Muscle of back (tissue), 11 donors: ENCODE data around the gene CYP3A7. TPM values are rescaled to one million over a fixed set of nuclear protein-coding genes. Genes with fewer than 3 reads are reported as not detected.
"Not testable (repeated sequence)": the region's sequence is repeated elsewhere in the genome, so short reads cannot be mapped to it uniquely, and the experiment has no call there.

ENCODE experiments used
- DNase-seq, 3 donors: peaks; one replicate each; pipeline versions ENCODE4 v3.0.0 to v3.0.0-alpha.2; 2013
- polyA plus RNA-seq, 10 donors: library from polyadenylated mRNA; unstranded; fragments of 120-200 nt; gene quantifications; one replicate each; pipeline ENCODE4 v1.2.1, GENCODE V29; 2013; ENCODE audit not compliant: insufficient read length in 10 of 10

CYP3A7 gene
- polyA plus RNA-seq, 10 donors, result 0.31 to 1.6 (median 0.46) TPM; not detected in 6

DNA sequence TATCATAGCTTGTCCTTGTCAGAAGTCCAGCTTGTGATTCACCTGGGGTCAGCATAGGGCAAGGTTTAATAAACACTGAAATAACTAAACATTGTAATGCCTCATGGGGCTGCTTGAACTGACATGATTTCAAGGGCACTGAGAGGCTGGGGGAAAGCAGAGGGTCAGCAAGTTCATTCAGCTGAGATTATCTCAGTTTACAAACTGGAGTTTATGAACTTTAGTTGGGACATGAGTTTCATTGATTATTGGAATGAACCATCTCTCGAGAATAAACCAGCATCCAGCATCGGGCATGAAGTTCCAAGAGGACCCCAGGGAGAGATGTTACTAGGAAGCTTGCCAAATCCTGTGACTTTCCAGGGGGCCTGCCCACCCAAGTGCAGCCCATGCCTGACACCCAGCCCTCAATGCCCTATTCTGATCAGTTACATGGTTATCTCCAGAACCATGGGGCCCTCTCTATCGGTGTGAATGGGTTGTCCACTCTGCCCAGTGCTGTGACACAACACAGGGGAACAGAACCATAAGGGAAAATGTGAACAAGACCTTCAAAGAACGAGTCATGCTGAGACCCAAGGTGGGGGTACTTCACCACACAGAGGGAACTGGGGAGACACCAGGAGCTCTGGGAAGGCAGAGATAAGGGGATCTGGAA is 7.9 kb upstream of the CYP3A7 start:
- no peak for DNase-seq

DNA sequence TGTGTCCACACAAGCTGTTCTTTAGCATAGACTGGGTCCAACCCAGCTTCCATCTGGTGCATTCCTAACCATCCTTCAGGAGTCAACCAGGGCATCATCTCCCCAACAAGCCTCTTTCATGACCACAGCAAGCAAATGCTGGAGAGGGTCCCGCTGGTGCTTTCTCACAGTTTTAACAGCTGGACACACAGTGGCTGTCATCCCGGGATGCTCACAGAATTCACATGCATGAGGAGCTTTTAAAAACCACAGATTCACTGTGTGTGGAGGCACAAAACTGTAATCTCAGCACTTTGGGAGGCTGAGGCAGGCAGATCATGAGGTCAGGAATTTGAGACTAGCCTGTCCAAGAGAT is 6.4 kb upstream of the CYP3A7 start:
- DNase-seq, result no peak

DNA sequence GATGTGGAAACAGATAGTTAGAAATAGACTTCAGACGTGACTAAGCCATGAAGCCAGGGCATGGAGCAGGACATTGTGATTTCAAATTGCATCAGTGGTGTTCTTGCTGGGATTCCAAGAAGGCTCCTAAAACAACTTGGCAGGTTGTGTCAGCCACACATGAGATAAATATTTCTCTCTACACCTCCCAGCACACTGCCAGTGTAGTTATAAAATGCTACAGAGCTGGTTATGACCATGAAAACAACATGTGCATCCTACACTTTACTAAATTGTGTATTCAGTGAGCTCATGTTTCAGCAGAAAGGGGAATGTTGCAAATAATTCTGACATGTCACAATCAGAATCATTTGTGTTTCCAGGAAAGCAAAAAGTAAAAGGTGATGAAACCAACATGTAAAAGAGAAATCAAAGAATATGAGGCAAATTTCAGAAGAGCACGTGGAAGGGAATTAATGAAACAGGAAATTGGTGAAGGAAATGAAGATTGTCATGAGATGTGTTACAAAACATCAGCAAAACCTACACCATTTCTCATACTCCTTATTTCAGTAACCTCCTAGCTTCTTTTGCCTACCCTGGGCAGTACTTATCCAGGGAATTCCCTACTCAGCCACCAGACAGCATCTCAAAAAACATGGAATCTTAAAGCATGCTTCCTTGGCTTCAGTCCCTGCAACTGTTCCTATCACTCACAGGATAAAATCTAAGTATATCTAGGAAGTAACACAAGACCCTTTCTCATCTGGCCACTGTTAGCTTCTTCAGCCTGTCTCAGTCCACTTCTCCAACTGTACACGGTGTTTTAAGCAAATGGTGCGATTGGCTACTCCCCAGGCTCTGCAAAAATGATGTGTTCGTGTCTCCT is 5.8 kb upstream of the CYP3A7 start:
- DNase-seq, result peak; percentile 29 to 57 (median 32)

DNA sequence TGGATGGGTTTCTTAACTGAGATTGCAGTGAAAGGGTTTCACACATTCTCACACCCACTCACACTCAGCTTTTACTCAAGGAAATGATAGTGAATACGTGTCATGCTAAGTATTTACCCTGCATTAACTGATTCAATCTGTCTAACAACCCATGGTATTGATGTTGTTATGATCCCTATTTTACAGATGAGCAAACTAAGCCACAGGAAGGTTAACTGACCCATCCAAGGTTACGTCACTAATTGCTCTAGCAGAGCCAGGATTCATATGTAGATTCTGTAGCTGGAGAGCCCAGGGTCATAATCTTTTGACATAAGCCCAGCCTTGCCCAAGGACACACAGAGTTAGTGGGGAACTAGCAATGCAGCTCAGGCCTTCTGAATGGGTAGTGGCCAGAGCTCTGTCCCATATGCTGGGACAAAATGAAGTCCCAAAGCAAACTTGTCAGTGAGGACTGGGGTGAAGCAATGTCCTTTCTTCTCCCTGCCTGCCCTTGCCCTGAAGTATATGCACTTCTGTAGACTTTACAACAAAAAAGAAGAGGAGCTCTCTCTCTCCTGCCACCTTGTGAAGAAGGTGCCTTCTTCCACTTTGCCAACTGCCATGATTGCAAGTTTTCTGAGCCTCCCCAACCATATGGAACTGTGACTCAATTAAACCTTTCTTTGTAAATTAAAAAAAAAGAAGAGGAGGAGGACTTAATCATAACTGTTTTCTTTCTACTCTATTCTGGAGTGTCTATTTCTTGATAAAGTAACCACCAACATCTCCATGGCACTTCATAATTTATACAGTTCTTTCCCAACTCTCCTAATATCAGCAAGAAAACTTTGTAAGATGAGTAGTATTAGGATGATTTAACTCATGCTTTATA is 4.9 kb upstream of the CYP3A7 start:
- no peak for DNase-seq

DNA sequence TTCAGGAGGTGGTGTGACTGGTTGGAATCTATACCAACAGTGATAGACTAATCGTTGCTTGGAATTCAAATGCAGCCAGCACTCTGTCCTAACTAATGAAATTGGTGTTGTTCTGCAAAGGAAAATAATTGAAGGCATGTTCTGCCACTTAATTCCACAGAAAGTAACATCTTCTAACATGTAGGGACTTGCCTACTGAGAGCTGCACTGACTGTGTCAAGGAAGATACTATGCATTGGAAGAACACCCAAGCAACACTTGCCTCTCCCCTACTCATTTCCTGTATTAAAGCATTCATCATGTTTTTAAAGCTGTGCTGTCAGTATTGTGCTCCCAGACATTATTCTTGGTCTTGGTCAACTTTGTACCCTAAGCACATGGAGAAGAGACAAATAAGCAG is 2.7 kb upstream of the CYP3A7 start:
- no peak for DNase-seq

DNA sequence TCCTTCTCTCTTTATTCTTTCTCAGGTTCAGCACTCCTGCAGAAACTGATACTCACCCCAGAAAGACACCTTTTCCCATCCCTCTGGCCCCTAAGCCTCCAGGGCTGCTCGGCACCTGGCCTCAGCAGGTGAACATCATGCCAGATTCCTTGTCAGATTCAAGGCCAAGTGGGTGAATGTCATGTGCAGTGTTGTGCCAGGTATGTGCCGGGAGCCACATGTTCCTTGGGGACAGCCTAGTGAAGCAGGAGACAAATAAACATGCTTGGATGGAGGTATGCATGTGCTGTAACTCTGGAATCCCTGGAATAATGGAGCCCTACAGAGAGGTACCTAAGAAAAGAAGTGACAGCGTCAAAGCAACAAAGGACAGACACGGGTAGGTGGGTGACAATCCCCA is 1.7 kb upstream of the CYP3A7 start:
- not testable (repeated sequence) for DNase-seq

DNA sequence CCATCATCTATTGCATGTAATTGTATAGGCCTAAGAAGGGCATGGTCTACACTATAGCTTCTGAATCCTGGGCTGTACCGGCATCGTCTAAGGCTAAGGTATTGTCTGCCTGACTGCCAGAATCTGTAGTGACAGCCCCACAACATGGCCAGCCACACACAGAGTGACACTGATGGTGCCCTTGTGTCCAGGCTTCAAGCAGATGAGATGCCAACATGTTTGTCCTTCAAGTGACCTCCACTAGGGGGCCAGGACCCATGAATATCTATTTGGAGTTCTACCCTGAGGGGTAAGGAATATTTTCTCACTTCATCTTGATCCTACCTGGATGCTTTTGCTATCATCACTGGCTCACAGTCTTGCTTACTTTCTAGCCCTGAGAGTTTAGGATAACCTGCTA is 1.5 kb downstream of the CYP3A7 start:
- DNase-seq, result no peak

DNA sequence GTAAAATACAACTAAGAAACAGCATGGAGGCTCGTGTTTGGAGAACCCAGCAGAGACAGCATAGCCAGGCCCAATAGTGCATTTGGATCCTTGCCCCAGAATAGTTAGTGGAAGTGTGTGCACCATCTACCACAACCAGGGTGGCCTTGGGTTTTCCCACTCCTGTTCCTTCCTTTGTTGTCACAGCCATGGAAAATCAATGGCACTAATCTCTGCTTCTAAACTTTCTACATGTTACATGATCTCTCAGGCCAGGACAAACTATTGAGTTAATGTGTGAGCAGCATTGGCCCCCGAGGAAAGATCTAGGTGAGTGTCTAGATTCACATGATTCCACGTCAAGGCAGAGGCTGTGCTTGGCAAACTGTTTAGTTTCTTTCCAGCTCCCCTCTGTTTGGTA is 2.0 kb downstream of the CYP3A7 start:
- no peak for DNase-seq

DNA sequence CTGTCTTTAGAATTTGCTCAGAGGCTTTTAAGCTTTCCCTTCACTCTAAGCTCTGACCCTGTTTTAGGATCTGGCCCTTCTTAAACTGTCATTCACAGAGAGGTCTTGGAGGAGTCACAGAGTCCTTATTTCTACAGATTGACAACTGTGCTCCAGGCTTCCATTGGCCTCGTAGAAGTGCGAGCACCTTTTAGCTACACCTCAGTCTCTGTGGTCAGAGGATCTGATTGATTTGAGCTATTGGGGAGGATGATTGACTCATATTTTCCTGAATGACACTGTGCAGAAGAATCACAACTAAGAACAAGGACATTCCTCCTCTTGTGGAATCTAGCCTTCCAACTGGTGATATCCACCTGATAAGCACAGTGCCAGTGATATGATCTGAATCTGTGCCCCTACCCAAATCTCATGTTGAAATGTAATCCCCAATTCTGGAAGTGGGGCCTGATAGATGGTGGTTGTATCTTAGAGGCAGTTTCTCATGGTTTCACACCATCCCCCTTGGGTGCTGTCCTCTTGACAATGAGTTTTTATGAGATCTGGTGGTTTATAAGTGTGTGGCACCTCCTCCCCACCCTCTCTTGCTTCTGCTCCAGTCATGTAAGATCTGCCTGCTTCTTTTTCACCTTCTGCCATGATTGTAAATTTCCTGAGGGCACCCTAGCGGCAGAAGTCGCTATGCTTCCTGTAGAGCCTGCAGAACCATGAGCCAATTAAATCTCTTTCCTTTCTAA is 3.2 kb downstream of the CYP3A7 start:
- DNase-seq, result no peak

DNA sequence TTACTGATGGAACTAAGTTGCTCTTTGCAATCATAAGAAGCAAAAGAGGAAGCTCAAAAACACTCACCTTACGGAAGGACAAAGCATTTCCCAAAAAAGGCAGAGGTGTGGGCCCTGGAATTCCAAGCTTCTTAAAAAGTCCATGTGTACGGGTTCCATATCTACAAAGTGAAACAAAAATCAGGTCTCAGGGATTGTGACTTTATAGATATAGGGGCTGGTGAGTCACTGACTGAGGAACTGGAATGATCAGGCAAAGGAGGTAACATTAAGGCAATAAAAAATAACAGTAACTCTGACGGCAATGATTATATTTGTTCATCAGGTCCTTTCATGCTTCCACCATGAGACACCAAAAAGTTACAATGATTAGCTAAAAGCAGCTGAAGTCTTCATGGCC is 4.0 kb downstream of the CYP3A7 start:
- DNase-seq, result no peak

DNA sequence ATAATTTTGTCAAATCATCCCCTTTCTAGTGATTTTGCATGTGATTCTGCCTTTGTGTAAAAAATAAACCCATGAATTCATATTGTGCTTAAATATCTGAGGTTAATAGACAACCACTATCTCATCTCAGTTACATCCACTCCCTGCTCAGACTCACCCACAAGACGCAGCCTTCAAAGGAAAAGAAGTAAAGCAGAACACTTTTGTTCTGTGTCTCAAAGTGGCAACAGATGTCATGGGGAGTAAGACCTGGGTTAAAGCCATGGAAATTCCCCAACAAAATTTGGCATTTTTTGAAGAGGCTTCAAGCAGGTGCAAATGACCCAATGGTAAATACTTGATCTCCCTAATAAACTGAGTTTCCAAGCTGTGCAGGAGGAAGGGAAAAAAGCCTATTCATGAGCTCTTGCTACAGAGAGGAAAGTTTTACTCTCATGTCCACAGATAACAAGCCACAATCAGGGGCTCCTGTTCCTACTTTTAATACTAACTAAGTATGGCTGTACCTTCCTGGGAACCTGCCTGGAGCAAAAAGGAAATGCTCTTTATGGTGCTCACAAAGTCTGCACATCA is 4.7 kb downstream of the CYP3A7 start:
- DNase-seq, result no peak

DNA sequence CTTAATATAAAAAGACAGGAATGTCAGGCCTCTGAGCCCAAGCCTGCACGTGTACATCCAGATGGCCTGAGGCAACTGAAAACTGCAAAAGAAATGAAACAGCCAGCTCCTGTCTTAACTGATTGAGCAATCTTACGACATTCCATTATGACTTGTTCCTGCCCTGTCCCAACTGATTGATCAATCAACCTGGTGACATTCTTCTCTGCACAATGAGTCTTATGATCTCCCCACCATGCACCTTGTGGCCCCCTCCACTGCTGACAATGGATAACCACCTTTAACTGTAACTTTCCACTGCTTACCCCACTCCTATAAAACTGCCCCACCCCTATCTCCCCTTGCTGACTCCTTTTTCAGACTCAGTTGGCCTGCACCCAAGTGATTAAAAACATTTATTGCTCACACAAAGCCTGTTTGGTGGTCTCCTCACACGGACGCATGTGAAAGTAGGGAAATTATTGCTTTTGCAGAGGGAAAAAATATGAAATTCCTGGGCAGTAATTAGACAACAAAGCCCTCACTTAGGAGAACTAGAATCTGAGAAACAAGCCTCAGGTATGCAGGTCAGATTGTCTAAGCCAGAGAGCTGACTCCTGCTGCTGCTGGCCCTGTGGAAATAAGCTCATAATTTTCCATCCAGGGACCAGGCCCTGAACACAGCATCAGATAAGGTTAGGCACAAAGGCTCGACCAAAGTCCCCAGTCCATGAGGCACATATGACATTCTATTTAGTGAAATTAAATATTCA is 5.3 kb downstream of the CYP3A7 start:
- DNase-seq, result no peak

DNA sequence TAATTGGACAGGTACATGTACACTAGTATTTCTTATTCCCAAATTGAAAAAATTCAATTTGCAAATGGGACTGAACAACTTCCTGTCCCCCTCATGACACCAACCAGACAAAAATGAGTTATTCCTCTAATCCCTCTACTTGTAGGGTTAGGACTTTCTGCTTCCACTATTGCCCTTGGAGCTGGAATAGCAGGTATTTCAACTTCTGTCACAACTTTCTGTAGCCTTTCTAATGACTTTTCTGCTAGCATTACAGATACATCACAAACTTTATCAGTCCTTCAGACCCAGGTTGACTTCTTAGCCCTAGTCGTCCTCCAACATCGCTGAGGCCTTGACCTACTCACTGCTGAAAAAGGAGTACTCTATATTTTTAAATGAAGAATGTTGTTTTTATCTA is 6.4 kb downstream of the CYP3A7 start:
- DNase-seq, result no peak

DNA sequence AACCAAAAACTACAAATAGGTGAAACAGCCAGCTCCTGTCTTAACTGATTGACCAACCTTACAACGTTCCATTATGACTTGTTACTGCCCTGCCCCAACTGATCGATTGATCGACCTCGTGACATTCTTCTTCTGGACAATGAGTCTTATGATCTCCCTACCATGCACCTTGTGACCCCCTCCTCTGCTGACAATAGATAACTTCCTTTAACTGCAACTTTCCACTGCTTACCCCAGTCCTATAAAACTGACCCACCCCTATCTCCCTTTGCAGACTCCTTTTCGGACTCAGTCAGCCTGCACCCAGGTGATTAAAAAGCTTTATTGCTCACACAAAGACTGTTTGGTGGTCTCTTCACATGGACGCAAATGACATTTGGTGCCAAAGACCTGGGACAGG is 11.8 kb downstream of the CYP3A7 start:
- not testable (repeated sequence) for DNase-seq

DNA sequence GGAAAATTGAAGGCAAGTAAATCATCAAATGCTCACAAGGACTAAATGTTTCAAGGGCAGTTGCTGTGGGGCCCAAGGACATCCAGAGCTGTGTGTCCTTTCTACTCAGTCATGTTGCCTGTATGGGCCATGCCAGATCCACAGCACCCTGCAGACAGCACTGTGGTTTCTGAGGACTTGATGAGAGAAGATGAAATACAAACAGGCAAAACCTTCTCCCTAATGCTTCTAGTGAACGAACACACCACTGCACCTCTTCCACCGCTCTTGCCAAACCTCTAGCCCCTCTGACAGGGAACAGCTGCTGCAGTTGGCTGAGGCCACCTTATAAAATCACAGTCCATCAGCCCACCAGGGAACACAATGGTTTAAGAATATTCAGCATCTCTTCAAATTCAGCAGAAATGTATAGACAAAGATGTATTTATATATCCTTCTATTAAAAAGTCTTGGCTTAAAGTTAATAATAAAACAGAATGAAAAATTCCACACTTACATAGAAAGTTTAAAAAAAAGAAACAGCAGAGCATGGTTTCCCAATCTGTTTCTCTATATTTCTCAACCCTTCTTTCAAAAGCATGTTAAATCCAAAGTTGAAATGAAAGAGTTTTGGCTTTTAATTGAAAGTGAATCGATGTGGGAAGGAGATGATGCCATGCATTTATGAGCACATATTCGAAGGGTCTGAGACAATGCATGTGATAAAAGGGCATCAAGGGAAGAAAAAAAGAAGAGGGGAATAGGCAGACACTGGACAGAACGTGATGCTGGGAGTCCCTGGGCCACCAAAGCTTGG is 14.0 kb downstream of the CYP3A7 start:
- peak in 2 of 3 donors; percentile 9 to 55 for DNase-seq

DNA sequence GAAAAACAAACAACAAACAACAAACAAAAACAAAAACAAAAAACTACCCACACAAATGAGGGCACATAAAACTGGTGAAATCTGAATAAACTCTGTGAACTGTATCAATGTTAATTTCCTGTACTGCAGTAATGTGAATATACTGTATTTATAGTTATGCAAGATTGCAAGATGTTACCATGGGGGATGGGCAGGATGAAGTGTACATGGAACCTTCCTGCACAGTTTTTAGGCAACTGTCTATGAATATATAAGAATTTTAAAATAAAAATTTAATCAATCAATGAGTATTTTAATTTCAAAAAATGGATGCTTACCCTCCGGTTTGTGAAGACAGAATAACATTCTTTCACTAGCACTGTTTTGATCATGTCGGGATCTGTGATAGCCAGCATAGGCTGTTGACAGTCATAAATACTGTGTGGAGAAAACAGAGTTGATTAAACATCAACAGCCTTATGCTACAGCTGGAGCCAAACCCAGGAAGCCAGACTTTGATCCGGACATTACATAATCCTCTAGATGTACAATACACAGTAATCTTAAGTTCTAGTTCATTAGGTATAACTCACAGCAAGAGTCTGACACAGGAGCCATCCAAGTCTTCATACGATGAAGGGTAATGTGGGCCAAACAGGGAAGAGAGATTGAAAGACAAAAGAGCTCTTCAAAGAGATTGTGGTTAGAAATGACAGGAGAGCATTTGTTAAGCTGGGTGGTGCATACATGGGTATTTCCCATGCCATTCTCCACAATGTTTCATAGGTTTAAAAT is 14.8 kb downstream of the CYP3A7 start:
- DNase-seq, result peak in 1 of 3 donors; percentile 4

DNA sequence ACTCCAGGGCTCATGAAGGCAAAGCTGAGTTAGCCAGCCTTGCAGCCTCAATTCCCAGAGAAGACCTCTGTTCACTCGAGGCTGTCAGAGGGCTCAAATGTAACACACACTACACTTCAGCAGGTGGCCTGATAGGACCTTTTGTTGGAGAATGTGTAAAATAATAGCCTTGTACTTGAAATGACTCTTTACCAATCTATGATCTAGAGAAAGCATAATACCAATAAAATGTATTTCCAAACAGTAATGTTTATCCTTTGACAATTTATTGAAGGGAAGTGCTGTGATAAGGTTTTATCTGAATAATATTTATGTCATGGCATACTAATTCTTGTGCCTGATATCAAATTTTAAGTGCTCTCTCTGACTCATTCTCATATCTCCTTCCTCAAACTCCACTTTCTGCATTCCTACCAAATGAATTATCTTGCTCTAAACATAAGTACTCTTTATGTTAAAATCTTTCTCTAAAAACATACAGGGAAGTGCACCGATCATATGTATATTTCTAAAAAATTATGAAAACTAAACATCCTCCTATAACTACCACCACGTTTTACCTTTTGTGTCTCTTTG is 20.9 kb downstream of the CYP3A7 start:
- no peak for DNase-seq

DNA sequence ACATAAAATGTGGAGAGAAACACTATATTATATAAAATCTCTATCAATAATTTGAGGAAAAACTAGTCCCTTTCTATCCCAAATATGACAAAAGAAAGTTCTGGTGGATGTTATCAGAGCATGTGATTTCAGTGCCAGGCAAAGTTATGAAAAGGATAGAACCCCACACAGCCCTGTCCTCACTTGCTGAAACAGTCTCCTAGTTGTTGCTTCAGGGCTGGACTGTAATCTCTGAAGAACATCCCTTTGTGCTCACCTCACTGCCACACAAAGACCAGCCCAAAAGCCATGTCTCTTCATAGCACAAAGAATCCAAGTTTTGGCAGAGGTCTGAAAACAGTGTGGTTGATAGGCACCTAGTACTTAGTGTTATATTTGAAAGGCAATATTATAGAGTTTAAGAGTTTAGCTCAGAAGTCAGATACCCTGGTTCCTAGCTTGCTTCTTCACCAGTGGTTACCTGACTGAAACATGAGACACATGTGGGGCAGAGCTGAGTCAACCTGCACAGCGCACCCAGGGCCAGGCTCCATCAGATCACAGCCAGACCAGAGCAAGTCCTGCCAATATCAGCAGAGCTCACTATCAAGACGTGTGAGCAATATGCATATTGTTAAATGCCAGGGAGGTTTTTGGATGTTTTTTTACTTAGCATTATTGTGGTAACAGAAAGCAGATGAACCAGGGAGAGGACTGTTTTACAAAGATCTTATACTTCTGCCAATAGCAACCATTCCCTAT is 25.0 kb downstream of the CYP3A7 start:
- no peak for DNase-seq
